T-helper 1 cell (primary cell): ENCODE data around the gene SSC5D.

ENCODE experiments used
- DNase-seq, 5 donors: peaks; one replicate each; pipeline ENCODE4 v3.0.0-alpha.2; 2012 to 2020

Gene SSC5D

GRCh38 chr19:55455576-55456235 is 32.5 kb upstream of the SSC5D start:
- DNase-seq = no peak

- DNase-seq = no peak
Measured at GRCh38 chr19:55456347-55456746, 31.9 kb upstream of the SSC5D start.

- DNase-seq = no peak
Measured at GRCh38 chr19:55457683-55458457, 30.4 kb upstream of the SSC5D start.

GRCh38 chr19:55459551-55459949 is 28.7 kb upstream of the SSC5D start:
- no peak for DNase-seq

GRCh38 chr19:55459950-55460657 is 28.1 kb upstream of the SSC5D start:
- DNase-seq = no peak

- peak in 1 of 5 donors; percentile 45 for DNase-seq
Measured at GRCh38 chr19:55460670-55461258, 27.5 kb upstream of the SSC5D start.

GRCh38 chr19:55461259-55461973 is 26.8 kb upstream of the SSC5D start, which contains the start of gene ISOC2:
Gene ISOC2, minus strand, starts transcription at chr19:55461642. Its CDS starts 5,156 bp downstream, at chr19:55456486.
- peak; percentile 100 for DNase-seq

GRCh38 chr19:55461974-55462626 is 26.1 kb upstream of the SSC5D start:
- DNase-seq = no peak

GRCh38 chr19:55462722-55463121 is 25.5 kb upstream of the SSC5D start:
- DNase-seq = no peak

GRCh38 chr19:55463583-55464031 is 24.6 kb upstream of the SSC5D start:
- no peak for DNase-seq

GRCh38 chr19:55464039-55464661 is 24.1 kb upstream of the SSC5D start:
- DNase-seq = no peak

- DNase-seq = no peak
Measured at GRCh38 chr19:55464662-55465054, 23.6 kb upstream of the SSC5D start, which contains the start of gene C19orf85. Gene C19orf85, minus strand, starts transcription at chr19:55464751. Its CDS starts 197 bp downstream, at chr19:55464554.

- no peak for DNase-seq
Measured at GRCh38 chr19:55465460-55466240, 22.6 kb upstream of the SSC5D start.

GRCh38 chr19:55466241-55466614 is 22.0 kb upstream of the SSC5D start:
- DNase-seq = no peak

- peak; percentile 35 to 66 (median 61) for DNase-seq
Measured at GRCh38 chr19:55467236-55468053, 20.8 kb upstream of the SSC5D start.

GRCh38 chr19:55468054-55468393 is 20.2 kb upstream of the SSC5D start:
- no peak for DNase-seq

- DNase-seq = no peak
Measured at GRCh38 chr19:55471266-55471665, 17.0 kb upstream of the SSC5D start.

GRCh38 chr19:55472463-55472862 is 15.8 kb upstream of the SSC5D start:
- DNase-seq = no peak

GRCh38 chr19:55473225-55474012 is 14.8 kb upstream of the SSC5D start:
- DNase-seq = no peak
